A673 (cell line): ENCODE measurements around the gene YJEFN3. TPM values are rescaled to one million over a fixed set of nuclear protein-coding genes. Genes with fewer than 3 reads are reported as not detected.
A peak's percentile ranks its signal among the peaks of the same experiment; 100 is the strongest.

Experiments
- BruUV-seq: library from RNA; stranded (reverse); fragments of 400-500 nt; replicated peaks from 2 replicates; lab custom pipeline; 2021; lab: Mats Ljungman, UMichigan
- CTCF ChIA-PET: fragments of 300-600 bp; sonication (Branson Sonifier 250); formaldehyde crosslinking; loops from one replicate; lab custom pipeline; 2022; ENCODE audit warnings: antibody characterized with exemption; lab: Charles Lee
- POLR2A ChIA-PET: fragments of 300-600 bp; sonication (Branson Sonifier 250); formaldehyde crosslinking; loops from one replicate; lab custom pipeline; 2022; ENCODE audit warnings: antibody characterized with exemption; ENCODE audit not compliant: low non-redundant PET; lab: Charles Lee
- DNase-seq: peaks from one replicate; pipeline ENCODE4 v3.0.0-alpha.2; 2015; ENCODE audit warnings: low spot score
- H3K27ac ChIP-seq: fragments of 200-600 bp; sonication (generic); 2 replicates; pipeline ENCODE4 v1.5.1; 2016; ENCODE audit warnings: mixed run types, low read depth, mild to moderate bottlenecking, mixed read lengths, antibody characterized with exemption, low read length; ENCODE audit not compliant: poor library complexity, severe bottlenecking
- H3K27me3 ChIP-seq: fragments of 200-600 bp; sonication (generic); replicated peaks from 2 replicates; pipeline ENCODE4 v1.6.1; 2017; ENCODE audit warnings: mixed run types, low read depth, mild to moderate bottlenecking, mixed read lengths, antibody characterized with exemption, low read length; ENCODE audit not compliant: insufficient read depth, poor library complexity
- H3K36me3 ChIP-seq: fragments of 200-600 bp; sonication (generic); 2 replicates; pipeline ENCODE4 v1.6.1; 2016; ENCODE audit warnings: mixed run types, mild to moderate bottlenecking, mixed read lengths, antibody characterized with exemption, low read length; ENCODE audit not compliant: insufficient read depth, poor library complexity, severe bottlenecking
- H3K4me1 ChIP-seq: fragments of 200-600 bp; sonication (generic); 2 replicates; pipeline ENCODE4 v1.6.1; 2017; ENCODE audit warnings: mixed run types, mild to moderate bottlenecking, mixed read lengths, antibody characterized with exemption, low read length; ENCODE audit not compliant: insufficient read depth, poor library complexity, severe bottlenecking
- H3K4me3 ChIP-seq: fragments of 200-600 bp; sonication (generic); 2 replicates; pipeline ENCODE4 v1.5.1; 2016; ENCODE audit warnings: low read depth, mixed run types, mild to moderate bottlenecking, mixed read lengths, low read length; ENCODE audit not compliant: poor library complexity, severe bottlenecking
- H3K9me3 ChIP-seq: fragments of 200-600 bp; sonication (generic); 2 replicates; pipeline ENCODE4 v1.6.1; 2016; ENCODE audit warnings: mixed run types, low read depth, mild to moderate bottlenecking, mixed read lengths, antibody characterized with exemption, low read length; ENCODE audit not compliant: poor library complexity, severe bottlenecking
- EZH2 ChIP-seq: fragments of 200-600 bp; sonication (generic); IDR thresholded peaks from 2 replicates; pipeline ENCODE4 v1.6.1; 2017; ENCODE audit warnings: borderline replicate concordance, low read depth, mild to moderate bottlenecking, mixed read lengths, antibody characterized with exemption, low read length; ENCODE audit not compliant: poor library complexity, severe bottlenecking
- intact Hi-C: fragments of 100-400 bp; cut with micrococcal nuclease; formaldehyde crosslinking; loops from one replicate; pipeline ENCODE4 v1.10.0; 2022; ENCODE audit not compliant: unreplicated experiment
- total RNA-seq: library from RNA; stranded (reverse); gene quantifications from 2 replicates; pipeline ENCODE4 v1.2.3, GENCODE V29; 2021
- TF ChIP-seq, protein P1 (sequence below): fragments of 300-800, 200-600 bp; sonication (generic); conservative IDR thresholded peaks from 2 replicates; pipeline ENCODE4 v1.5.1; 2017; ENCODE audit warnings: low read depth, mild to moderate bottlenecking, antibody characterized with exemption, low read length, moderate library complexity, mixed read lengths

The YJEFN3 gene
- total RNA-seq, 1 experiment from 2014 or later, result 8.6 TPM

DNA sequence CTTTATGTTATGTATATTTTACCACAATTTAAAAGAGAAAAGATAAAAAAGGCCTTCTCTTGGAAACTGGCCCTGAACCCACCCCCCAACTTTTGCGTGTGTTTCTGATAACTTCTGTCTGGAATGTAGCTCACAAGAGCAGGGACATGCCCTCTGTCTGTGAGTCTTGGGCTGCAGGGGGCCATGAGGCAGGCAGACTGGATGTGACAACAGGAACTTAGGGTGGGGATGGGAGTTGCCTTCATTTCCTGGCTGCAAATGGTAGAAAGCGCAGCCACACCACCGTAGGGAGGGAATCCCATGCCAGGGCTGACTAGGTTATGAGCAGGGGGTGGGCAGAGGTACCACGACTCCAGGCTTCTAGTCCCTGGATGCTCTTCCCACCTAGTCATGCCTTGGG is 31.2 kb downstream of the YJEFN3 start:
- H3K36me3 ChIP-seq, result no peaks in the 10 kb centered on the region
- intact Hi-C loops, result no loop called here
- ChIA-PET POLR2A (no interaction called here), CTCF (no interaction called here)
- no TSS peak for BruUV-seq
- H3K4me1 ChIP-seq, result no peaks in the 10 kb centered on the region
- H3K27me3 ChIP-seq, result no peaks in the 10 kb centered on the region
- DNase-seq, result no peak
- no peaks in the 10 kb centered on the region for H3K9me3 ChIP-seq
- TF ChIP-seq, protein P1, sequence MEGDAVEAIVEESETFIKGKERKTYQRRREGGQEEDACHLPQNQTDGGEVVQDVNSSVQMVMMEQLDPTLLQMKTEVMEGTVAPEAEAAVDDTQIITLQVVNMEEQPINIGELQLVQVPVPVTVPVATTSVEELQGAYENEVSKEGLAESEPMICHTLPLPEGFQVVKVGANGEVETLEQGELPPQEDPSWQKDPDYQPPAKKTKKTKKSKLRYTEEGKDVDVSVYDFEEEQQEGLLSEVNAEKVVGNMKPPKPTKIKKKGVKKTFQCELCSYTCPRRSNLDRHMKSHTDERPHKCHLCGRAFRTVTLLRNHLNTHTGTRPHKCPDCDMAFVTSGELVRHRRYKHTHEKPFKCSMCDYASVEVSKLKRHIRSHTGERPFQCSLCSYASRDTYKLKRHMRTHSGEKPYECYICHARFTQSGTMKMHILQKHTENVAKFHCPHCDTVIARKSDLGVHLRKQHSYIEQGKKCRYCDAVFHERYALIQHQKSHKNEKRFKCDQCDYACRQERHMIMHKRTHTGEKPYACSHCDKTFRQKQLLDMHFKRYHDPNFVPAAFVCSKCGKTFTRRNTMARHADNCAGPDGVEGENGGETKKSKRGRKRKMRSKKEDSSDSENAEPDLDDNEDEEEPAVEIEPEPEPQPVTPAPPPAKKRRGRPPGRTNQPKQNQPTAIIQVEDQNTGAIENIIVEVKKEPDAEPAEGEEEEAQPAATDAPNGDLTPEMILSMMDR, result no peak
- no peak for TF ChIP-seq EZH2
- no peak overlapping the region for H3K27ac ChIP-seq
- no peak overlapping the region for H3K4me3 ChIP-seq

DNA sequence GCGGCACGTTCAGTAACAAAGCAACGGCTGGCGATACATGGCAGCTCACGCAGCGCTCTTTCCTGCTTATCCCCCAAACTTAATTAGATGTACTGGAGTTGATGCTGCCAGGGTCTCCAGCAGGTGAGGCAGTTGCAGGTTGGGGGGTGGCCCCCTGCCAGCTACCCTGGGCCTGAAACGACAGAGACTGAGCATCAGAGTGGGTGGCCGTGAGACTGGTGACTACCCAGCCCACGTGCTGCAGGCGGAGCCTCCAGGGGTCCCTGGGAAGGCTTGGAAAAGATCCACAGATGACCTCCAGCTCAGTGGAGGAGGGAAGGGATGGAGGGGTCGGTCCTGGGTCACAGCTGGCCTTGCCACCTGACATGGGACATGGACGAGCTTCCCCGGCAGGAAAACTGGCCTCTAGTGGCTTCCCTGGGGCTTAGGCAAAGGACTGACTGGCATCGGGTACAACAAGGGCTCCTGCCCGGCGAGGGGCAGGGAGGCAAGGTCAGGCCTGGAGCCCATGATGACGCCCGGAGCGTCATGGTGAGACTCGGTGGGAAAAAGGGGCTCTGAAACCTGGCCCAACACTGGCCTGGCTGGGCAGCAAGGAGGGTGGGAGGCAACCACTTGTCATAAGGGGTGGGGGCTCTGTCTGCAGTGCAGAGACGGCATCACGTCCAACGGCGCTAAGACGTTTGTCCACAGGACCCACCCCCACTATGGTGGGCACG is 33.4 kb downstream of the YJEFN3 start:
- Histone ChIP-seq H3K4me3 (no peak overlapping the region), H3K27ac (no peak overlapping the region), H3K9me3 (no peaks in the 10 kb centered on the region), H3K4me1 (no peaks in the 10 kb centered on the region), H3K36me3 (no peaks in the 10 kb centered on the region), H3K27me3 (no peaks in the 10 kb centered on the region)
- ChIA-PET CTCF (no interaction called here), POLR2A (no interaction called here)
- no TSS peak for BruUV-seq
- intact Hi-C loops, result no loop called here
- DNase-seq, result no peak
- no peak for TF ChIP-seq EZH2
- TF ChIP-seq, protein P1, result no peak

DNA sequence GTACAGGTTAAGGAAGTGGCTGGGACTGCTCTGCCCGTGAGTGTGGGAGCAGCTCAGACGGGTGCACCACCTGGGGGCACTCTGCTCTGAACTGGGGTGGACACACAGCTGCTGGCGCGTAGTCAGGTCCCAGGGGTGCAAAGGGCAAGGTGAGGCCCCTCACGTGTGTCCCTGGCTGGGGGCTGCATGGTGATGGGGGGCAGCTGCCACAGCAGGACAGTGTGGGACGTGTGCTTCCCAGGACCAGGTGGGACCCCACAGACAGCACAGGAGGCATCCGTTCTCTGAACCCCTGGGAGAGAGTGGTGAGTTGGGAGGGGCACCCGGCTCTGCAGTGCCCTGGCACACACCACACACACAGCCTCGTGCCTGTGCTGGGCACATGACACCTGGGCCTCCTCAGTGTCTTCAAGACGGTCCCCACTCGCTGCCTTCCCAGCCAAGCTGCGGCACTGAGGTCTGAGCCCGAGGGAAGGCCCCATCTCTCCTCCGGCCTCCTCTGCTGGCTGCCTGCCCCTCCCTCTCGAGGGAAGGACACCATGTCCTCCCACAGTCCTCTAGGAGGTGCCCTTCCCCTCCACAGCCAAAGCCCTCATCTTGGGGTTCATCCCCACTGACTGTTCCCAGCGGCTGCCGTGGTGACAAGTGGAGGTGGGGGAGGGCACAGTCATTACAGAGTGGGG is 34.1 kb downstream of the YJEFN3 start:
- CTCF ChIA-PET, result no interaction called here
- Histone ChIP-seq H3K9me3 (no peaks in the 10 kb centered on the region), H3K36me3 (no peaks in the 10 kb centered on the region), H3K27ac (no peak overlapping the region), H3K4me3 (no peak overlapping the region), H3K27me3 (no peaks in the 10 kb centered on the region), H3K4me1 (no peaks in the 10 kb centered on the region)
- DNase-seq, result no peak
- no TSS peak for BruUV-seq
- intact Hi-C loops, result no loop called here
- POLR2A ChIA-PET, result no interaction called here
- TF ChIP-seq EZH2, result no peak
- TF ChIP-seq, protein P1, result peak; percentile 23; the same call in 1 of the 2 replicates
